Esophagus mucosa (tissue), 1 donor: ENCODE results near the gene TMEM143. TPM values are rescaled to one million over a fixed set of nuclear protein-coding genes. Genes with fewer than 3 reads are reported as not detected.
"Not testable (repeated sequence)": the region's sequence is repeated elsewhere in the genome, so short reads cannot be mapped to it uniquely, and the experiment has no call there.

Experiments used
- ATAC-seq: fragments of 200-7000 bp; cut with Tn5 transposase; one replicate; pipeline ENCODE4 v1.9.1; 2020
- total RNA-seq: library from RNA; stranded (reverse); gene quantifications from one replicate; pipeline ENCODE4 v1.2.4, GENCODE V29; 2023
- donor health status: DM: yes; HTN: yes; CAD: no.

The TMEM143 gene
- total RNA-seq, 1 donor from 2014 or later, result 5.5 TPM

- no peak for ATAC-seq
Observed at GRCh38 chr19:48325265-48325910, 38.4 kb downstream of the TMEM143 start, which contains the start of gene EMP3. TSS of gene EMP3 (plus strand) at chr19:48325552. CDS start at chr19:48326845, 1,293 bp downstream.

DNA sequence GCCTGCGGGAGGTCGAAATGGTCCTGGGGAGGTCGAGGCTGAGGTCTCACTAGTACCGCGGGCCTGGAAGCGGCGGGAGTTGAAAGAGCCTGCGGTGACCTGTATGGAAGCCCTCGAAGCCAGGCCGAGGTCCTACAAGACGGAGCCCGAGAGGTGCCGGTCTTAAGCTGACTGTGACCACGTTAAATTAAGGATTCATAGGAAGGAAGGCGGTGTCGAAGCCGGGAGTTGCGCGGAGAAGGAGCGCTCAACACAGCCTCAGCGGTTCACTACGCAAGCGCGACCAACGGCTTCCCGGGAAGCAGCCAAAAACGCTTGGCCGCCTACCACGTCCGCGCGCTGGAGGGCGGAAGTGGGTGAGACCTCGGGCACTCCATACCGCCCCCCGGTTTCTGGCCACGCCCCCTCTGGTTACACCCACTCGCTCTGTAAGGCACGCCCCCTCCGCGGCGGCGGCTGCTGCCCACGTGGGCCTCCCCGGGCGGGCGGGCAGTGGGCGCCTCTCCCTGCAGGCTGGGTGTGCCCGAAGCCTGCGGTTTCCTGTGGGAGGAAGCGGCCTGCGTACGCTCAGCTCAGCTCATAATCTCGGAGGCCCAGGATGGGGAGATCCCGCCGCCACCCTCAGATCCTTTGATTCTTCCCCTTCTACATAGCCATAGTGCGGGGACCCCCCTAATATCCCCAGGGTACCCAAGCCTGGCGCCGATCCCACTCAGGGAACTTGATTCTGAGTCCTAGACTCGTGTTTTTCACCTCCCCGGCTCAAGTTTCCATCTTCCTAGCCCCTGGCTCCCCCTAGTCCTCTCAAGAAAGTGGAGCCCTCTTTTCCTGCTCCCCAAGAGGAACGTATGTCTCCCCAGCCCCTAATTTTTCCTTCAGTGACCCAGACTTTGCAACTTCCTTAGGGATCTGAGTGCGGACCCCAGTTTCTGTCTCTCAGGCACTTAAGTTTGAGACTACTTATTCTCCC is 41.8 kb downstream of the TMEM143 start:
- ATAC-seq, result peak; percentile 94

DNA sequence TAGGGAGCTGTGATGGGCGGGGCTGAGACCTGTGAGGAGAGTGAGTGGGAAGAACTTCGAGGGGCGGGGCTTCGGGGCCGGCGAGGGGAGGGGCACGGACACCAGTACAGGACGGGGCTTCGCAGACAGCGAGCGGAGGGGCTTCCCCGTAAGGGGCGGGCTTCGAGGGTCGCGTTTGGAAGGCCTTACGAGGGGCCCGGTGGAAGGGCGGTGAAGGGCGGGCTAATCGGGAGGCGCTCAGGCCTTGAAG is 42.4 kb downstream of the TMEM143 start:
- ATAC-seq, result peak; percentile 86

- ATAC-seq, result peak; percentile 31
Observed at GRCh38 chr19:48319647-48320541, 43.8 kb downstream of the TMEM143 start.

DNA sequence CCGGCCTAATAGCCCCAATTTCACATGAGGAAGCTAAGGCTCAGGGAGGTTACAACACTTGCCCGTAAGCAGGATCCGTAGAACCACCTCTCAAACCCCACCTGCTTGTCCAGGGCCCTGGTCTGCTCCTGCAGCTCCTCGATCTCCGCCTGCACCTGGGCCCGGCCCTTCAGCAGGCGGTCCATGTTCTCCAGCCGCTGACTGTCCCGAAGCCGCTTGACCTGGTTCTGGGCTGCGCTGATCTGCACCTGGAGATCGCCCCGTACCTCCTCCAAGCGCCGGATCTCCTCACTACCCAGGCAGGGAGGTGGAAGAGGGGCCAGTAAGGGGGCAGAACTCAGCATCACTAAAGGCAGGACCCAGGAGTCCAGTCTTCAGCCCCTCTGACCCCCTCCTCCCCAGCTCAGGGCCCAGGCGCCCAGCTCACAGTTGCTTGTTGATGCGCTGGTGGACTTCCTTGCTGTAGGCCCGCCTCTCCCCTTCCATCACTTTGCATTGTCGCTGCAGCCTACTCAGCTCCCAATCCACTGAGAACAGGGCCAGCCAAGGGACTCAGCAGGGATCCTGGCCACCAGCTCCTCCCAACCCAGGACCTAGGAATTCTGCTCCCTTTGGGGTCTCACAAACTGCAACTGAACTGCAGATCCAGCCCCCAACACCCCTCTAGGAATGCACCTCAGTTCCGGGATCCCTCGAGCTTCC is 45.3 kb downstream of the TMEM143 start:
- ATAC-seq, result no peak

DNA sequence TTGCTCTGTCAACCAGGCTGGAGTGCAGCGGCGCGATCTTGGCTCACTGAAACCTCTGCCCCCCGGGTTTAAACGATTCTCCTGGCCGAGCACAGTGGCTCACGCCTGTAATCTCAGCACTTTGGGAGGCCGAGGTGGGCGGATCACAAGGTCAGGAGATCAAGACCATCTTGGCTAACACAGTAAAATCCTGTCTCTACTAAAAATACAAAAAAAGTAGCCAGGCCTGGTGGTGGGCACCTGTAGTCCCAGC is 46.1 kb downstream of the TMEM143 start:
- not testable (repeated sequence) for ATAC-seq

GRCh38 chr19:48315712-48316111 is 48.0 kb downstream of the TMEM143 start:
- no peak for ATAC-seq

GRCh38 chr19:48311384-48311783 is 52.4 kb downstream of the TMEM143 start:
- ATAC-seq, result no peak

GRCh38 chr19:48310227-48310626 is 53.5 kb downstream of the TMEM143 start:
- ATAC-seq, result no peak

DNA sequence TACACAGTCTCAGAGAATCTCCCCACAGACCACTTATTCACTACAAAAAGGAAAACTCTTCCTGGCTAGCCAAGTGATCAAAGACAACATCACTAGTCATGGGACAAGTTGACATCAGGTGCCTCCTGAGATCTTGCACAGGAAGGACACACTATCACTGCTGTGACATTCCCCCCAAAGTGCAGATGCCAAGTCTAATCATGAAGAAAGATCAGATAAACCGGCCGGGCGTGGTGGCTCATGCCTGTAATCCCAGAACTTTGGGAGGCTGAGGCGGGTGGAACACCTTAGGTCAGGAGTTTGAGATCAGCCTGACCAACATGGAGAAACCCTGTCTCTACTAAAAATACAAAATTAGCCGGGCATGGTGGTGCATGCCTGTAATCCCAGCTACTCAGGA is 54.0 kb downstream of the TMEM143 start:
- not testable (repeated sequence) for ATAC-seq

- ATAC-seq, result peak; percentile 46
Observed at GRCh38 chr19:48308631-48309586, 54.8 kb downstream of the TMEM143 start.

GRCh38 chr19:48303866-48304265 is 59.9 kb downstream of the TMEM143 start:
- ATAC-seq, result no peak

DNA sequence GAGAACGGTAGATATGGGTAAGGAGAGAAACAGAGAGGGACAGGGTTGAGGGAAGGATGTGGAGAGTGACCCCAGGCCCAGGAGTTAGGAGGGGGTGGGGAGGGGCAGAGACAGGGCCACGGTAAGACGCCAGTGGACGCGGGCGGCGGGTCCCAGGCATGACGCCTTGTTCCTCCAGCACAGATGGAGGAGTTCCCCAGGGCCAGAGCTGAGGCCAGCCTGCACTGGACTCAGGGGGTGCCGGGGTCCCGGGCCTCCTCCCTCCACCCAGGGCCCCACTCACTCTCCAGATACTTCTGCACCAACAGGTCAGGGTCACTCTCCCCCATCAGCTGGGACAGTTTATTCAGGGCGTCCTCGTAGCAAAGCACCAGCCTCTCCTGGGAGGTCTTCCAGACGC is 60.4 kb downstream of the TMEM143 start:
- peak; percentile 18 for ATAC-seq

DNA sequence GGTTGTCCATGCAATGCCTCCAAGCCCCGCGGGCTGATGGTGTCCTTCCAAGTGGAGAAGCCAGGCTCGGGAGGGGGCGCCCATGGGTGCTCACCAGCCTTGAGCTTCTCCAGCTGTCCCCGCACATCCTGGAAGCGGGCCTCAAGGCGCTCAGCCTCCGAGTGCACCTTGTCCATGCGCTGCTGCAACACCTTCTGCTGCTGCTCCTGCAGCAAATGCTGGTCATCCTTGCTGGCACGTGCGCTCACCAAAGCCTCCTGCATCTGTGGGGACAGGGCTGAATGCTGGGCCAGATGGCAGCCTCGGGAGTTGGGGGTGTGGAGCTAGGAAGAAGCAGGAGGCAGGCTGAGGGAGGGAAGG is 61.2 kb downstream of the TMEM143 start:
- no peak for ATAC-seq

- ATAC-seq, result no peak
Observed at GRCh38 chr19:48301886-48302599, 61.7 kb downstream of the TMEM143 start.

DNA sequence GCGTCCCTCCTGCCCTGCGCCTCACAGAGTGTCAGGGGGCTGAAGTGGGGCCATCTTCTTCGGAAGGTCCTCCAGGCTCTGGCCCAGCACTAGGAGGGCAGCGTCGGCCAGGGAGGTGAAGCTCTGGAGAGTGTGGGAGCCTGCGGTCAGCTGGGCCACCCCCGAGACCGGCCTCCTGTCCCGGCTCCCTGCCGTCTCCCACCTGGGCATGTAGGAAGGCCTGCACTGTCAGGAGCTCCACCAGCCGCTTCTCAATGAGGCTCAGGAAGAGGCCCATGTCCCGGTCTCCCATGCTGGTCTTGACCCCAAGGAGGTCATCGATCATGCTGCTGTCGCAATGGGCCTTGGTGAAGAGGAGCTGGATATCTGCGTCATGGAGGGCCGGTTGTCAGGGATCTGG is 65.8 kb downstream of the TMEM143 start:
- no peak for ATAC-seq

DNA sequence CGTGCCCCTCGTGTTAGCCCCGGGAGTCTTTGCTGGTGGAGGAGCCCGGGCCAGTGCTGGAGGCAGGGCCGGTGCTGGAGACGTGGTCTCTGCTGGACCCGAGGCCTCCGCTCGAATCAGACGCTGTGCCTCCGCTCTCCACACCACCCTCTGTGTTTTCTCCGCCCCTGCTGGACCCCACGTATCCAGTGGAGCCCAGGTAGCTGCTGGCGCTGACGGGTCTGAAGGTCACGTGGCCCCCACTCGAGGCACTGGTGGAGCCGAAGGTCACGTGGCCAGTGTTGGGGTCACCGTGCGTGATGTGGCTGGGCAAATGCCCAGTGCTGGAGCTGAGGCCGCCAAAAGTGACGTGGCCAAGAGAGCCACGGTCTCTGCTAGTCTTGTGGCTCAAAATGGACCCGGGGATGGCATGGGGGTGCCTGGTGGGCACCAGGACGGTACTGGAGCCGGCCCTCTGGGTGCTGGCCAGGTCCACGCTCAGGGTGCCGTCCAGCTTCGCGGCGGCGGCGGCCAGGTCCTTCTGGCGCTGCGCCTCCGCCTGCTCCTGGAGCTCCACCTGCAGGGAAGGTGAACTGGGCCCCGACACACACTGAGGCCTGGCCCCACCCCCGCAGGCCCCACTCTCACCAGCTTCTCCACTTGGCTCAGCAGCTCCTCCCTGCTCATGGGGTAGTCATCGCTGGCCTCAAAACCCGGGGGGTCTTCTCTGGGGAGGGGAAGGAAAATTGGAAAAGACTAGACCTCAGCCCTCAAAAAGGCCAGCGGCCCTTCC is 66.6 kb downstream of the TMEM143 start:
- ATAC-seq, result peak; percentile 14

DNA sequence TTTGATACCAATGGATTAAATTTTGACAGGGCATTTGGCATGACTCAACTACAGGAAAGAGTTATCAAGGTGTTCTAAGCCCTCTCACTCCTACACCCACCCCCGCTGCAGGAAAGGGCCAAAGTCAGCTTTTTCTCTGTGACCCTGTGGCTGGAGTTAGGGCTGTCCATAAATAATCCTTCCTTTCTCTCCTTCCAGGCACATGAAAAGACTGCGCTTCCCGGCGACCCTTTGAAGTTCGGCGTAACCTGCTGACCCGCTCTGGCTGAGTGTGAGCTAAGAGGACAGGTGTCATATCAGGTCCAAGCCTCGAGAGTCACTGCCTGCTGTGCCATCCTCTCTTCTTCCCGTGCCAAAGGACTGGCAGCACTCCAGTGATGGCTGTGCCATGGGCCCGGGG is 68.3 kb downstream of the TMEM143 start:
- no peak for ATAC-seq

DNA sequence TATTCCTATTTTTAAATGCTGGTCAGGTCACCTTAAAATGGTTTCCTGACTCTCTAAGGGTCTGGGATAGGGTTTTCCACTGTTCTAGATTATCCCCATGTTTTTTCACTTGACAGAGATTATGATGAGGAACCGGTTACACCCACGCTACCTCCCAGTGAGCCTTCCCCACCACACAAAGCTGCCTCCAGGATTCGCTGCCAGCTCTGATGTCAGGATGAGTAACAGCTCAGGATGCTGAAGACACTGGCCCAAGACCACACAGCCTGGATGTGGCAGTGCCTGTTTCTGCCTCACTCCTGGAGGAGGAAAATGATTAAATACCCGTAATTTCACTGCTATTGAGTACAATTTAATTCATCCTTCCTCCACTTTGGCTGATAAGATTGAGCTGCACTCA is 70.9 kb downstream of the TMEM143 start:
- ATAC-seq, result no peak

DNA sequence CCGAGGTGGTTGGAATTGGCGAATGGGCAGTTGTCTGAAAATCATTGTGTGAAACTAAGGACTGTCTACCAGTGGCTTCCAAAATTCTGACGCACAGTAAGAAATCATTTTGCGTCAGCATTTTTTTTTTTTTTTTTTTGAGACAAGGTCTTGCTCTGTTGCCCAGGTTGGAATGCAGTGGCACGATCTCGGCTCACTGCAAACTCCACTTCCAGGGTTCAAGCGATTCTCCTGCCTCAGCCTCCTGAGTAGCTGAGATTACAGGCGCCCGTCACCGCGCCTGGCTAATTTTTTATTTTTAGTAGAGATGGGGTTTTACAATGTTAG is 72.3 kb downstream of the TMEM143 start:
- ATAC-seq, result not testable (repeated sequence)
